ENCODE measurements around the gene LRRK2. TPM values are rescaled to one million over a fixed set of nuclear protein-coding genes. Genes with fewer than 3 reads are reported as not detected.
A peak's percentile ranks its signal among the peaks of the same experiment; 100 is the strongest.

LRRK2 gene
- total RNA-seq, 2 donors from 2014 or later, result 8.2 to 13.7 TPM

DNA sequence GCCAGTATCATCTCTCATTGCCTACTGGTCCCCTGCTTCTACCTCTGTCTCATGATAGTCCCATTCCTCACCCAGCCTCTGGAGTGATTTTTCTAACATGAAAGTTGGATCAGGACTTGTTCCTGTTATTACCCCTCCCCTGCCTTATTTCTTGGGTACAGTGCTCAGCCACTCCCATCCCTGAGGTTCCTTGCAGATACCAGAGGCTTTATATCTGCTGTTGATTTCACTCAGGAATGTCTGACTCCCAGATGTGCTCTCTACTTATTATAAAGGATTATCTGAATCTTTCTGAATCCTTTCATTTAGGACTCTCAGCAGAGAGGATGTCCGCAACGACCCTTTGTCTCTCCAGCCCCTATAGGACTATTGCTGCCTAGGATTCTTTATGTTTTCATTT, 111.2 kb downstream of the LRRK2 start:
- ATAC-seq (no peak), DNase-seq (no peak)
- intact Hi-C loops (cut with DNase I), result no loop called here
- no peak for TF ChIP-seq POLR2A (IDR thresholded peaks at IDR 0.05)
- TF ChIP-seq, protein P1, sequence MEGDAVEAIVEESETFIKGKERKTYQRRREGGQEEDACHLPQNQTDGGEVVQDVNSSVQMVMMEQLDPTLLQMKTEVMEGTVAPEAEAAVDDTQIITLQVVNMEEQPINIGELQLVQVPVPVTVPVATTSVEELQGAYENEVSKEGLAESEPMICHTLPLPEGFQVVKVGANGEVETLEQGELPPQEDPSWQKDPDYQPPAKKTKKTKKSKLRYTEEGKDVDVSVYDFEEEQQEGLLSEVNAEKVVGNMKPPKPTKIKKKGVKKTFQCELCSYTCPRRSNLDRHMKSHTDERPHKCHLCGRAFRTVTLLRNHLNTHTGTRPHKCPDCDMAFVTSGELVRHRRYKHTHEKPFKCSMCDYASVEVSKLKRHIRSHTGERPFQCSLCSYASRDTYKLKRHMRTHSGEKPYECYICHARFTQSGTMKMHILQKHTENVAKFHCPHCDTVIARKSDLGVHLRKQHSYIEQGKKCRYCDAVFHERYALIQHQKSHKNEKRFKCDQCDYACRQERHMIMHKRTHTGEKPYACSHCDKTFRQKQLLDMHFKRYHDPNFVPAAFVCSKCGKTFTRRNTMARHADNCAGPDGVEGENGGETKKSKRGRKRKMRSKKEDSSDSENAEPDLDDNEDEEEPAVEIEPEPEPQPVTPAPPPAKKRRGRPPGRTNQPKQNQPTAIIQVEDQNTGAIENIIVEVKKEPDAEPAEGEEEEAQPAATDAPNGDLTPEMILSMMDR (IDR thresholded peaks at IDR 0.05), result no peak
- Histone ChIP-seq H3K36me3 (replicated peaks in 1 of 2; ENCODE audit: insufficient read depth in 1 of 2, low read depth in 2 of 2) (peaks cover 0 to 5% of the 10 kb centered on the region in 2 donors), H3K4me1 (no peaks in the 10 kb centered on the region), H3K27me3 (no peaks in the 10 kb centered on the region), H3K27ac (no peak overlapping the region), H3K4me3 (no peak overlapping the region), H3K9me3 (no peaks in the 10 kb centered on the region)
- 87 to 95% methylated on average over 2 of the region's 2 CpGs for WGBS, 2 donors

DNA sequence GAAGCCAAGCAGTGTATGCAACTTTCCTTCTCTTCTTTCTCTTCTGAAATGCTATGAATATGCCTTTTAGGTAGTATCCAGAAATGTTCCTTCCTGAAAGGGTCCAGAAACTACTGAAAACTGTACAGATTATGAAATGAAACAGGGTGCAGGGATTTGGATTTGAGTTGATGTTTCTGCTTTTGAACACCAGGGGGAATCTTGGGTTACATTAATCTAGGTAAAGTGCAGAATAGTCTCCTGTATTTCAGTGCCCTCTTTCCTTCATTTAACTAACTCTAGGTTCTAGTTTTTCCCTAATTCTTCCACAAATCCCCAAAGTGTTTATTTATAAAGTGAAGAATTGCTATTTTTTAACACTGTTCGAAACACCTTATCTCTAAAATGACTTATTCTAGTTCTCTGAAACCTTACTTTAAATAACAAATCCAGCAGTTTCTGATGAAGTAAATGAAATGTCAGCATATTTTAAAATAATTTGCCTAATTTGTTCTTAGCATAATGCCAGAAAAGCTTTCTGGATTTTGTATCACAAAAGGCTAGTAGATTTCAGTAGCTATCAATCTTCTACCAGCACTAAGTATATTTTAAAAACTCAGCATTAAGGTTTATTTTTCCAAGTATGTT, 111.9 kb downstream of the LRRK2 start:
- H3K4me1 ChIP-seq, result peaks cover 4% of the 10 kb centered on the region
- H3K36me3 ChIP-seq (replicated peaks in 1 of 2; ENCODE audit: insufficient read depth in 1 of 2, low read depth in 2 of 2), result peaks cover 0 to 5% of the 10 kb centered on the region in 2 donors
- H3K4me3 ChIP-seq, result no peak overlapping the region
- TF ChIP-seq POLR2A (IDR thresholded peaks at IDR 0.05), result no peak
- TF ChIP-seq, protein P1 (IDR thresholded peaks at IDR 0.05), result peak in 6 of 7 experiments; percentile 25 to 50 (median 37)
- H3K27ac ChIP-seq, result no peak overlapping the region
- ATAC-seq (peak; percentile 62), DNase-seq (no peak)
- intact Hi-C loops (cut with DNase I), result no loop called here
- no peaks in the 10 kb centered on the region for H3K27me3 ChIP-seq
- H3K9me3 ChIP-seq, result no peaks in the 10 kb centered on the region
- 43 to 52% methylated on average over 1 of the region's 1 CpG for WGBS, 2 donors

DNA sequence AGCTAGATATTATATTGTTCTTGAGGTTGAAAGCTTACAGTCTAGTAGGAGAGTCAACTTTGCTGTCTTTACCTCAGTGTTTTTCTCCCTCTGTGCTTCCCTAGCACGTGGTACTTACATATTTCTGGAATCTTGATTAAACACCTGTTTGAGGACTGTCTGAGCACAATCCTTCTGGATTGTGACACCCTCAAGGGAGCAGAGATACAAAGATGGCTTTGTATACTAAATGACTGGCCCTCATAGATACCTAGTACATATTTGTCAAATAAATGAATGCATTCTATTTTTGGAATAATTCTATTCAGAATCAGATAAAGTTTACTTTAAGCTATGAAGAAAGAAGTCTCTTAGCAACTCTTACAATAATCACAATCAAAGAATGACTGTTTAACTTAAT, 113.3 kb downstream of the LRRK2 start:
- DNase-seq, result no peak
- Histone ChIP-seq H3K27me3 (no peaks in the 10 kb centered on the region), H3K4me1 (peaks cover 14% of the 10 kb centered on the region), H3K9me3 (no peaks in the 10 kb centered on the region), H3K4me3 (no peak overlapping the region), H3K36me3 (replicated peaks in 1 of 2; ENCODE audit: insufficient read depth in 1 of 2, low read depth in 2 of 2) (peaks cover 0 to 5% of the 10 kb centered on the region in 2 donors), H3K27ac (no peak overlapping the region)
- TF ChIP-seq POLR2A (IDR thresholded peaks at IDR 0.05), result no peak
- TF ChIP-seq, protein P1 (IDR thresholded peaks at IDR 0.05), result no peak
- ATAC-seq, result peak; percentile 27
- WGBS, 2 donors, result 15 to 26% methylated on average over 1 of the region's 1 CpG
- intact Hi-C loops (cut with DNase I), result no loop called here

DNA sequence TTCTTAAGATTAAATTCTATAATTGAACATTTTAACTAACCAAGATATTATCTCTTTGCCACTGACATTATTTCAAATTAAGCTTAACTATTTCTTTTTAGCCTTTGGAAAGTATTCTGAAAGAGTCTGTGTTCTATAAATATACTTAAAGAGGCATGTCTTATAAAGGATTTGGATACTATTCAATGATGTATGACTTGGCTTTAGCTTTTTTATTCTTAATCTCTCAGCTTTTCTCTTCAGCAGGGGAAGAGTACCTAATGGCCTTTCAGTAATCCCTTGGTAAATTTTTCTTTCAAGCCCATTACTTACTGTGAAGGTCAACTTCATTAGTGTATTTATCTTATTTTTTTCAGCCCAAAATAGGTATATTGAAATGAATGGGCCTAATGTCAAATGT, 113.8 kb downstream of the LRRK2 start:
- Histone ChIP-seq H3K27me3 (no peaks in the 10 kb centered on the region), H3K4me1 (peaks cover 14% of the 10 kb centered on the region), H3K4me3 (no peak overlapping the region), H3K36me3 (replicated peaks in 1 of 2; ENCODE audit: insufficient read depth in 1 of 2, low read depth in 2 of 2) (peaks cover 0 to 5% of the 10 kb centered on the region in 2 donors), H3K9me3 (no peaks in the 10 kb centered on the region), H3K27ac (no peak overlapping the region)
- TF ChIP-seq, protein P1 (IDR thresholded peaks at IDR 0.05), result no peak
- no peak for TF ChIP-seq POLR2A (IDR thresholded peaks at IDR 0.05)
- intact Hi-C loops (cut with DNase I), result no loop called here
- ATAC-seq, result no peak
- DNase-seq, result no peak

DNA sequence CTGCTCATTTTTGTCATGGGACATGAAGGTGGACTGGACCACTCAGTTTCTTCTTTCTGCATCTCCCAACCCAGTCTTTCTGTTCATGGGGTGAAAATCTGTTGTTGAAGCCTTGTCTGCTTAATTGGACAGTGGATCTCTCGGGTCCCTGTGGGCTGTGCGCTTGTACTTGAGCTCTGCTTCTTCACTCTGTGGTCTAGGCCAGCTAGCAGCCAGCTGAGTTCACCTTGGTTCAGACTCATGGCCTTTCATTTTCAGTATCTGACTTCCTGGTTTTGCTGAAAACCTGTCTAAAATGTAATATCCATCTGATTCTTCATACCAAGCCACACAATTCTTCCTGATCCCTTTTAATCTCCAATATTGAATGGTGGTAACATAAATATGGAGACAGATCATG, 117.2 kb downstream of the LRRK2 start:
- ATAC-seq (peak; percentile 52), DNase-seq (peak in 3 of 4 donors; percentile 15 to 41 (median 35))
- H3K4me3 ChIP-seq, result no peak overlapping the region
- WGBS, 2 donors, result 43 to 78% methylated on average over 2 of the region's 2 CpGs
- intact Hi-C loops (cut with DNase I), result no loop called here
- TF ChIP-seq, protein P1 (IDR thresholded peaks at IDR 0.05), result no peak
- TF ChIP-seq POLR2A (IDR thresholded peaks at IDR 0.05), result no peak
- no peaks in the 10 kb centered on the region for H3K9me3 ChIP-seq
- H3K36me3 ChIP-seq (replicated peaks in 1 of 2; ENCODE audit: insufficient read depth in 1 of 2, low read depth in 2 of 2), result no peaks in the 10 kb centered on the region
- no peaks in the 10 kb centered on the region for H3K27me3 ChIP-seq
- H3K27ac ChIP-seq, result peak overlapping the region in 1 of 4 donors; percentile 23
- H3K4me1 ChIP-seq, result peaks cover 14% of the 10 kb centered on the region

All from body of pancreas (tissue), 4 donors.